ENCODE results near the gene MED14.

- no peak for TF ChIP-seq TAF1 (IDR thresholded peaks at IDR 0.05; ENCODE audit: borderline replicate concordance, insufficient read depth, low read length)
- no peak for TF ChIP-seq POLR2AphosphoS5 (IDR thresholded peaks at IDR 0.05; ENCODE audit: low read depth, low read length)
- TF ChIP-seq SIN3A (IDR thresholded peaks at IDR 0.05; ENCODE audit: borderline replicate concordance, insufficient read depth, low read length), result no peak
- TF ChIP-seq REST (IDR thresholded peaks at IDR 0.05; ENCODE audit: insufficient read depth in 1 of 2, low read depth in 2 of 2, low read length in 2 of 2), result no peak
Observed at GRCh38 chrX:40637687-40638086, 97.7 kb downstream of the MED14 start.
